Kidney (tissue), 14 donors: Measurements from ENCODE around the gene TTI1. TPM values are rescaled to one million over a fixed set of nuclear protein-coding genes. Genes with fewer than 3 reads are reported as not detected.

Source experiments
- DNase-seq, 5 donors: peaks; one replicate each; pipeline ENCODE4 v3.0.0-alpha.2; 2013 to 2020
- FAIRE-seq: peaks from 2 replicates; lab custom pipeline; 2012; peaks lifted over from hg19 to GRCh38; lab: Jason Lieb, UNC
- H3K27ac ChIP-seq, 2 donors: one replicate each; pipeline ENCODE4 v1.7.0; 2013; ENCODE audit warnings: low read depth in 2 of 2, low read length in 2 of 2, inconsistent platforms in 1 of 2
- H3K27me3 ChIP-seq: one replicate; pipeline ENCODE4 v1.7.1; 2013; ENCODE audit warnings: low read length, inconsistent platforms; ENCODE audit not compliant: control insufficient read depth, insufficient read depth
- H3K36me3 ChIP-seq, 3 donors: one replicate each; pipeline versions ENCODE4 v1.7.0 to v1.7.1; 2013; ENCODE audit warnings: low read length in 3 of 3, control low read depth in 1 of 3, inconsistent platforms in 1 of 3; ENCODE audit not compliant: insufficient read depth in 3 of 3, control insufficient read depth in 2 of 3
- H3K4me1 ChIP-seq, 3 donors: one replicate each; pipeline versions ENCODE4 v1.7.0 to v1.7.1; 2013; ENCODE audit warnings: low read length in 3 of 3, inconsistent platforms in 1 of 3, low read depth in 1 of 3; ENCODE audit not compliant: control insufficient read depth in 2 of 3, insufficient read depth in 2 of 3
- H3K4me3 ChIP-seq, 3 donors: one replicate each; pipeline versions ENCODE4 v1.7.0 to v1.8.1; 2013; ENCODE audit warnings: low read length in 3 of 3, control low read depth in 1 of 3, inconsistent platforms in 1 of 3
- H3K9ac ChIP-seq, 3 donors: one replicate each; pipeline versions ENCODE4 v1.7.0 to v1.7.1; 2013; ENCODE audit warnings: low read length in 3 of 3, control low read depth in 1 of 3, inconsistent platforms in 1 of 3
- H3K9me3 ChIP-seq, 3 donors: one replicate each; pipeline versions ENCODE4 v1.7.0 to v1.7.1; 2013; ENCODE audit warnings: low read length in 3 of 3, control low read depth in 1 of 3, inconsistent platforms in 1 of 3; ENCODE audit not compliant: control insufficient read depth in 2 of 3, insufficient read depth in 1 of 3
- CTCF ChIP-seq: IDR thresholded peaks from 3 replicates; pipeline ENCODE4 v1.5.1; 2012; ENCODE audit warnings: mild to moderate bottlenecking, moderate library complexity, borderline replicate concordance; ENCODE audit not compliant: insufficient read depth; ENCODE audit errors: extremely low read depth
- intact Hi-C: fragments of 100-400 bp; cut with DNase I; formaldehyde crosslinking; loops from one replicate; pipeline ENCODE4 v1.11.1; 2022
- polyA plus RNA-seq: library from polyadenylated mRNA; stranded (reverse); fragments of 350-450 nt; fragmentation: Illumina TruSeq; extraction: RNeasy Lipid Tissue Mini Kit (QIAGEN cat#74804); gene quantifications from one replicate; pipeline ENCODE4 v1.2.3, GENCODE V29; 2014; ENCODE audit warnings: low read depth, low replicate concordance; ENCODE audit not compliant: insufficient read depth
- total RNA-seq: library from RNA; stranded (reverse); fragmentation: NEBNext Ultra II Directional; extraction: Animal tissue kit (Norgen Biotek cat#: 25700); gene quantifications from one replicate; pipeline ENCODE4 v1.2.1, GENCODE V29; 2021
- donor health status: control.
- donor health status: control.
- donor health status: control.
- donor health status: control.
- donor health status: control.
- donor health status: DM: yes; HTN: yes; CAD: no.
- donor health status: Normal renal cell carcinoma (clear cell type).

Gene TTI1
- total and polyA plus RNA-seq, 2 donors from 2014 or later, result 8.6 to 19.5 TPM

GRCh38 chr20:37987602-37988290 lies 45.5 kb downstream of the TTI1 start:
- Histone ChIP-seq H3K4me3 (no peak overlapping the region), H3K27me3 (no peaks in the 10 kb centered on the region), H3K9ac (no peak overlapping the region), H3K4me1 (peaks cover 0 to 14% (median 12%) of the 10 kb centered on the region in 3 donors), H3K36me3 (peaks cover 0 to 8% (median 0%) of the 10 kb centered on the region in 3 donors), H3K9me3 (no peaks in the 10 kb centered on the region), H3K27ac (peak overlapping the region in 1 of 2 donors; percentile 10)
- no peak for TF ChIP-seq CTCF
- intact Hi-C loops, result no loop called here
- FAIRE-seq (no peak), DNase-seq (no peak)

- H3K27ac ChIP-seq, result peak overlapping the region; percentile 51 to 65
- no peak overlapping the region for H3K4me3 ChIP-seq
- H3K9me3 ChIP-seq, result no peaks in the 10 kb centered on the region
- DNase-seq, result peak in 1 of 5 donors; percentile 77
- intact Hi-C loops, result no loop called here
- H3K4me1 ChIP-seq, result peaks cover 0 to 14% (median 9%) of the 10 kb centered on the region in 3 donors
- peaks cover 0 to 8% (median 0%) of the 10 kb centered on the region in 3 donors for H3K36me3 ChIP-seq
- TF ChIP-seq CTCF, result no peak
- no peak for FAIRE-seq
- no peaks in the 10 kb centered on the region for H3K27me3 ChIP-seq
- no peak overlapping the region for H3K9ac ChIP-seq
Observed at GRCh38 chr20:37986873-37987601, 46.2 kb downstream of the TTI1 start.

- FAIRE-seq, result no peak
- intact Hi-C loops, result no loop called here
- no peak overlapping the region for H3K4me3 ChIP-seq
- H3K27ac ChIP-seq, result peak overlapping the region; percentile 61 to 65
- H3K4me1 ChIP-seq, result peaks cover 0 to 14% (median 9%) of the 10 kb centered on the region in 3 donors
- H3K36me3 ChIP-seq, result peaks cover 0 to 4% (median 2%) of the 10 kb centered on the region in 3 donors
- TF ChIP-seq CTCF, result no peak
- H3K9ac ChIP-seq, result no peak overlapping the region
- no peaks in the 10 kb centered on the region for H3K9me3 ChIP-seq
- H3K27me3 ChIP-seq, result no peaks in the 10 kb centered on the region
- no peak for DNase-seq
Observed at GRCh38 chr20:37986044-37986858, 47.0 kb downstream of the TTI1 start.
